ENCODE data around the gene LGALS7. TPM values are rescaled to one million over a fixed set of nuclear protein-coding genes. Genes with fewer than 3 reads are reported as not detected.
"Not testable (repeated sequence)": the region's sequence is repeated elsewhere in the genome, so short reads cannot be mapped to it uniquely, and the experiment has no call there.

The LGALS7 gene
- total RNA-seq, 1 donor from 2014 or later: not detected

GRCh38 chr19:38803543-38803942, 30.2 kb upstream of the LGALS7 start:
- no peaks in the 10 kb centered on the region for H3K4me1 Mint-ChIP-seq (ENCODE audit: low read depth, unreplicated experiment)
- H3K9me3 Mint-ChIP-seq (ENCODE audit: unreplicated experiment): peaks cover 8% of the 10 kb centered on the region
- H3K4me3 Mint-ChIP-seq (ENCODE audit: unreplicated experiment): no peak overlapping the region
- no peaks in the 10 kb centered on the region for H3K27me3 Mint-ChIP-seq (ENCODE audit: unreplicated experiment)
- DNase-seq: no peak
- peaks cover 6% of the 10 kb centered on the region for H3K36me3 Mint-ChIP-seq (ENCODE audit: unreplicated experiment)
- no peak overlapping the region for H3K27ac Mint-ChIP-seq (ENCODE audit: unreplicated experiment)
- no peak for TF ChIP-seq CTCF (IDR thresholded peaks at IDR 0.05; ENCODE audit: partially characterized antibody, unreplicated experiment)

- no peaks in the 10 kb centered on the region for H3K36me3 Mint-ChIP-seq (ENCODE audit: unreplicated experiment)
- no peak overlapping the region for H3K4me3 Mint-ChIP-seq (ENCODE audit: unreplicated experiment)
- TF ChIP-seq CTCF (IDR thresholded peaks at IDR 0.05; ENCODE audit: partially characterized antibody, unreplicated experiment): no peak
- H3K9me3 Mint-ChIP-seq (ENCODE audit: unreplicated experiment): peaks cover 3% of the 10 kb centered on the region
- DNase-seq: no peak
- no peak overlapping the region for H3K27ac Mint-ChIP-seq (ENCODE audit: unreplicated experiment)
- peaks cover 1% of the 10 kb centered on the region for H3K27me3 Mint-ChIP-seq (ENCODE audit: unreplicated experiment)
- H3K4me1 Mint-ChIP-seq (ENCODE audit: low read depth, unreplicated experiment): peaks cover 1% of the 10 kb centered on the region
These were observed 28.2 kb upstream of the LGALS7 start for GRCh38 chr19:38801359-38802095.

GRCh38 chr19:38800577-38801347, 27.4 kb upstream of the LGALS7 start:
- no peak for TF ChIP-seq CTCF (IDR thresholded peaks at IDR 0.05; ENCODE audit: partially characterized antibody, unreplicated experiment)
- DNase-seq: no peak
- H3K27ac Mint-ChIP-seq (ENCODE audit: unreplicated experiment): no peak overlapping the region

GRCh38 chr19:38799104-38799503, 25.8 kb upstream of the LGALS7 start:
- H3K27ac Mint-ChIP-seq (ENCODE audit: unreplicated experiment): no peak overlapping the region
- H3K4me1 Mint-ChIP-seq (ENCODE audit: low read depth, unreplicated experiment): peaks cover 1% of the 10 kb centered on the region
- H3K27me3 Mint-ChIP-seq (ENCODE audit: unreplicated experiment): peaks cover 3% of the 10 kb centered on the region

More at GRCh38 chr19:38800577-38801347, 27.4 kb upstream of the LGALS7 start:
- peaks cover 1% of the 10 kb centered on the region for H3K4me1 Mint-ChIP-seq (ENCODE audit: low read depth, unreplicated experiment)
- H3K9me3 Mint-ChIP-seq (ENCODE audit: unreplicated experiment): peaks cover 3% of the 10 kb centered on the region
- peaks cover 3% of the 10 kb centered on the region for H3K27me3 Mint-ChIP-seq (ENCODE audit: unreplicated experiment)
- H3K4me3 Mint-ChIP-seq (ENCODE audit: unreplicated experiment): no peak overlapping the region
- H3K36me3 Mint-ChIP-seq (ENCODE audit: unreplicated experiment): no peaks in the 10 kb centered on the region

GRCh38 chr19:38797781-38798180, 24.5 kb upstream of the LGALS7 start:
- H3K4me3 Mint-ChIP-seq (ENCODE audit: unreplicated experiment); H3K27ac Mint-ChIP-seq (ENCODE audit: unreplicated experiment); DNase-seq; H3K4me1 Mint-ChIP-seq (ENCODE audit: low read depth, unreplicated experiment); H3K36me3 Mint-ChIP-seq (ENCODE audit: unreplicated experiment); H3K9me3 Mint-ChIP-seq (ENCODE audit: unreplicated experiment); H3K27me3 Mint-ChIP-seq (ENCODE audit: unreplicated experiment): not testable (repeated sequence)

More at GRCh38 chr19:38799104-38799503, 25.8 kb upstream of the LGALS7 start:
- H3K9me3 Mint-ChIP-seq (ENCODE audit: unreplicated experiment): peaks cover 3% of the 10 kb centered on the region
- no peaks in the 10 kb centered on the region for H3K36me3 Mint-ChIP-seq (ENCODE audit: unreplicated experiment)
- DNase-seq: no peak
- H3K4me3 Mint-ChIP-seq (ENCODE audit: unreplicated experiment): no peak overlapping the region
- TF ChIP-seq CTCF (IDR thresholded peaks at IDR 0.05; ENCODE audit: partially characterized antibody, unreplicated experiment): no peak
